K562 (cell line): Measurements from ENCODE around the gene ARHGEF17. TPM values are rescaled to one million over a fixed set of nuclear protein-coding genes. Genes with fewer than 3 reads are reported as not detected.

Experiments
- CEBPB ChIP-seq: fragments of 450-650 bp; IDR thresholded peaks from 2 replicates; pipeline ENCODE4 v1.6.1; 2016; ENCODE audit warnings: missing genetic modification characterization, missing compliant biosample characterization
- HES1 ChIP-seq: fragments of 450-650 bp; IDR thresholded peaks from 2 replicates; pipeline ENCODE4 v1.6.1; 2016; ENCODE audit warnings: low read depth, mild to moderate bottlenecking, moderate library complexity
- KLF10 ChIP-seq: fragments of 250-450 bp; sonication (Bioruptor Pico); IDR thresholded peaks from 2 replicates; pipeline ENCODE4 v1.6.1; 2021; ENCODE audit warnings: matching md5 sums
- MYBL2 ChIP-seq, 2 experiments: fragments of 450-650 bp in 1 of 2; sonication (generic) in 1 of 2; formaldehyde crosslinking in 1 of 2; IDR thresholded peaks; 2 replicates each; pipeline versions ENCODE4 v1.6.1 to v1.8.1; 2017 to 2022; ENCODE audit warnings: borderline replicate concordance in 1 of 2, inconsistent platforms in 1 of 2, low read depth in 1 of 2, mild to moderate bottlenecking in 1 of 2, missing genetic modification reagents in 1 of 2, moderate library complexity in 1 of 2
- NRF1 ChIP-seq, 2 experiments: fragments of 450-650 bp; IDR thresholded peaks in 1 of 2; conservative IDR thresholded peaks in 1 of 2; 2 replicates each; pipeline ENCODE4 v1.6.1; 2014; ENCODE audit warnings: mild to moderate bottlenecking in 2 of 2
- POLR3A ChIP-seq: IDR thresholded peaks from 2 replicates; pipeline ENCODE4 v1.6.1; 2011; ENCODE audit warnings: borderline replicate concordance, mild to moderate bottlenecking, moderate library complexity; ENCODE audit not compliant: insufficient read length, insufficient read depth; ENCODE audit errors: extremely low read depth
- UBTF ChIP-seq, 2 experiments: IDR thresholded peaks; 2 replicates each; pipeline ENCODE4 v1.6.1; 2012; ENCODE audit warnings: improper control_type of control experiment in 2 of 2, low read depth in 2 of 2, low read length in 2 of 2, borderline replicate concordance in 1 of 2
- polyA plus RNA-seq, 8 experiments: library from polyadenylated mRNA; depleted of rRNA in 4 of 8; stranded (reverse) in 5 of 8; unstranded in 3 of 8; fragments of >200 nt; fragmentation: Nextera tagmentation in 2 of 8; fragmentation: Illumina TruSeq in 1 of 8; extraction: Ambion mirVana in 2 of 8; extraction: Trizol in 1 of 8; gene quantifications; 2 replicates each; pipeline versions ENCODE4 v1.2.1 to v1.2.3, GENCODE V29; 2011 to 2014; ENCODE audit warnings: inconsistent platforms in 1 of 8, missing spikeins in 1 of 8
- total RNA-seq, 7 experiments: library from RNA; depleted of rRNA in 6 of 7; stranded (reverse); fragments of >200 nt in 6 of 7; fragmentation: Illumina TruSeq in 2 of 7; extraction: Trizol in 2 of 7; gene quantifications; 2 replicates each; pipeline versions ENCODE4 v1.2.1 to v1.2.3, GENCODE V29; 2011 to 2021; ENCODE audit warnings: low replicate concordance in 1 of 7

Gene ARHGEF17
- total and polyA plus RNA-seq, 9 of the 15 experiments (the other 6 are each of a cell fraction or from before 2014, with no cell fraction given): 0.04 to 0.68 (median 0.10) TPM; not detected in 2

GRCh38 chr11:73308961-73309919 is 1.2 kb downstream of the ARHGEF17 start (continued):
- 0 out of 4 replicates have a peak, but pooled peaks of 1 of the 2 experiments have one; percentile 50 for TF ChIP-seq UBTF (IDR thresholded peaks at IDR 0.05; ENCODE audit: borderline replicate concordance in 1 of 2, low read depth in 2 of 2, low read length in 2 of 2)
- TF ChIP-seq HES1: peak; percentile 30; the same call in 1 of the 2 replicates
- peak; percentile 63 to 66 for TF ChIP-seq NRF1 (conservative IDR thresholded peaks at IDR 0.05 in 1 of 2, IDR thresholded peaks at IDR 0.05 in 1 of 2)
- TF ChIP-seq MYBL2 (IDR thresholded peaks at IDR 0.05; ENCODE audit: low read depth): no peak
- no peak for TF ChIP-seq MYBL2 (CRISPR knock-in tag; IDR thresholded peaks at IDR 0.05; ENCODE audit: borderline replicate concordance)
- no peak for TF ChIP-seq POLR3A
- no peak for TF ChIP-seq KLF10 (CRISPR knock-in tag)
- TF ChIP-seq CEBPB (tag): no peak
